Inferior parietal cortex (tissue), 1 donor: ENCODE data around the gene TSPAN9.

Experiments used
- DNase-seq: peaks from one replicate; pipeline ENCODE4 v3.0.0-alpha.2; 2016; ENCODE audit errors: extremely low spot score

Gene TSPAN9

GRCh38 chr12:3187846-3188770 is 110.9 kb downstream of the TSPAN9 start:
- no peak for DNase-seq

GRCh38 chr12:3189282-3189681 is 112.1 kb downstream of the TSPAN9 start:
- no peak for DNase-seq

GRCh38 chr12:3190101-3190500 is 112.9 kb downstream of the TSPAN9 start:
- DNase-seq, result no peak

- DNase-seq, result no peak
Measured at GRCh38 chr12:3191450-3191849, 114.3 kb downstream of the TSPAN9 start.

- DNase-seq, result no peak
Measured at GRCh38 chr12:3192221-3192620, 115.0 kb downstream of the TSPAN9 start.

- DNase-seq, result no peak
Measured at GRCh38 chr12:3193131-3193530, 116.0 kb downstream of the TSPAN9 start.

- no peak for DNase-seq
Measured at GRCh38 chr12:3193755-3194154, 116.6 kb downstream of the TSPAN9 start.

GRCh38 chr12:3195337-3195736 is 118.2 kb downstream of the TSPAN9 start:
- no peak for DNase-seq

GRCh38 chr12:3195859-3196483 is 118.8 kb downstream of the TSPAN9 start:
- DNase-seq, result no peak

GRCh38 chr12:3196488-3196887 is 119.3 kb downstream of the TSPAN9 start:
- no peak for DNase-seq

GRCh38 chr12:3197131-3197818 is 120.1 kb downstream of the TSPAN9 start:
- DNase-seq, result no peak

GRCh38 chr12:3199551-3200031 is 122.4 kb downstream of the TSPAN9 start:
- no peak for DNase-seq

GRCh38 chr12:3200032-3200617 is 122.9 kb downstream of the TSPAN9 start:
- DNase-seq, result no peak

GRCh38 chr12:3200814-3201233 is 123.6 kb downstream of the TSPAN9 start:
- no peak for DNase-seq

- no peak for DNase-seq
Measured at GRCh38 chr12:3201339-3202051, 124.3 kb downstream of the TSPAN9 start.

GRCh38 chr12:3202096-3202495 is 124.9 kb downstream of the TSPAN9 start:
- no peak for DNase-seq

GRCh38 chr12:3202734-3203446 is 125.7 kb downstream of the TSPAN9 start:
- peak; percentile 17 for DNase-seq

- no peak for DNase-seq
Measured at GRCh38 chr12:3203713-3204112, 126.5 kb downstream of the TSPAN9 start.

- no peak for DNase-seq
Measured at GRCh38 chr12:3204143-3204542, 127.0 kb downstream of the TSPAN9 start.

- no peak for DNase-seq
Measured at GRCh38 chr12:3204730-3205531, 127.8 kb downstream of the TSPAN9 start.
